Neural progenitor cell (in vitro differentiated cells): Measurements from ENCODE around the gene DENND11. TPM values are rescaled to one million over a fixed set of nuclear protein-coding genes. Genes with fewer than 3 reads are reported as not detected.

Experiments used
- DNase-seq: peaks from one replicate; pipeline ENCODE4 v3.0.0-alpha.2; 2016; ENCODE audit warnings: low spot score
- H2AFZ ChIP-seq: fragments of 200-600 bp; sonication (generic); replicated peaks from 2 replicates; pipeline ENCODE4 v1.6.1; 2016; ENCODE audit warnings: antibody characterized with exemption
- H3F3A ChIP-seq: fragments of 200-600 bp; sonication (generic); 2 replicates; pipeline ENCODE4 v1.6.1; 2016; ENCODE audit warnings: antibody characterized with exemption, low read depth
- H3K27ac ChIP-seq: fragments of 200-600 bp; sonication (generic); 2 replicates; pipeline ENCODE4 v1.5.1; 2016; ENCODE audit warnings: mild to moderate bottlenecking
- H3K27me3 ChIP-seq: fragments of 200-600 bp; sonication (generic); 2 replicates; pipeline ENCODE4 v1.6.1; 2016; ENCODE audit warnings: mild to moderate bottlenecking, moderate library complexity
- H3K36me3 ChIP-seq: fragments of 200-600 bp; sonication (generic); 2 replicates; pipeline ENCODE4 v1.5.1; 2016
- H3K4me1 ChIP-seq: fragments of 200-600 bp; sonication (generic); 2 replicates; pipeline ENCODE4 v1.6.1; 2016; ENCODE audit warnings: mixed run types
- H3K4me2 ChIP-seq: fragments of 200-600 bp; sonication (generic); 2 replicates; pipeline ENCODE4 v1.6.1; 2016
- H3K4me3 ChIP-seq: fragments of 200-600 bp; sonication (generic); 2 replicates; pipeline ENCODE4 v1.5.1; 2016
- H3K79me2 ChIP-seq: fragments of 200-600 bp; sonication (generic); 2 replicates; pipeline ENCODE4 v1.6.1; 2016; ENCODE audit warnings: low read depth
- H3K9ac ChIP-seq: fragments of 200-600 bp; sonication (generic); 2 replicates; pipeline ENCODE4 v1.6.1; 2016
- H3K9me3 ChIP-seq: fragments of 200-600 bp; sonication (generic); 2 replicates; pipeline ENCODE4 v1.5.1; 2016; ENCODE audit warnings: low read depth
- H4K20me1 ChIP-seq: fragments of 200-600 bp; sonication (generic); 2 replicates; pipeline ENCODE4 v1.6.1; 2016; ENCODE audit warnings: low read depth
- H3K27ac Mint-ChIP-seq: 3 replicates; pipeline ENCODE4 v1.8.0; 2021; ENCODE audit warnings: mixed read lengths
- H3K27me3 Mint-ChIP-seq: 2 replicates; pipeline ENCODE4 v1.8.0; 2022; ENCODE audit warnings: low read depth, mild to moderate bottlenecking, inconsistent platforms, moderate library complexity, mixed read lengths; ENCODE audit not compliant: insufficient read depth
- H3K36me3 Mint-ChIP-seq: 3 replicates; pipeline ENCODE4 v1.8.0; 2021; ENCODE audit warnings: mixed read lengths
- H3K4me1 Mint-ChIP-seq: 3 replicates; pipeline ENCODE4 v1.8.0; 2021; ENCODE audit warnings: mixed read lengths
- H3K4me3 Mint-ChIP-seq: 3 replicates; pipeline ENCODE4 v1.8.0; 2021; ENCODE audit warnings: mild to moderate bottlenecking, moderate library complexity, mixed read lengths
- H3K9me3 Mint-ChIP-seq: 3 replicates; pipeline ENCODE4 v1.8.0; 2020; ENCODE audit warnings: mixed read lengths
- EZH2 ChIP-seq: fragments of 200-600 bp; sonication (generic); IDR thresholded peaks from 2 replicates; pipeline ENCODE4 v1.6.1; 2017; ENCODE audit warnings: antibody characterized with exemption, mild to moderate bottlenecking, moderate library complexity
- EZH2phosphoT487 ChIP-seq: fragments of 200-600 bp; sonication (generic); IDR thresholded peaks from 2 replicates; pipeline ENCODE4 v1.6.1; 2017; ENCODE audit warnings: antibody characterized with exemption
- total RNA-seq: library from RNA; depleted of rRNA; stranded (reverse); fragments of >200 nt; gene quantifications from 2 replicates; pipeline ENCODE4 v1.2.3, GENCODE V29; 2015; ENCODE audit warnings: low replicate concordance
- TF ChIP-seq, protein P1 (sequence below): fragments of 200-600 bp; sonication (generic); IDR thresholded peaks from 2 replicates; pipeline ENCODE4 v1.5.1; 2017; ENCODE audit warnings: antibody characterized with exemption, mild to moderate bottlenecking

The DENND11 gene
- total RNA-seq, 1 donor from 2014 or later: 23.5 TPM

DNA sequence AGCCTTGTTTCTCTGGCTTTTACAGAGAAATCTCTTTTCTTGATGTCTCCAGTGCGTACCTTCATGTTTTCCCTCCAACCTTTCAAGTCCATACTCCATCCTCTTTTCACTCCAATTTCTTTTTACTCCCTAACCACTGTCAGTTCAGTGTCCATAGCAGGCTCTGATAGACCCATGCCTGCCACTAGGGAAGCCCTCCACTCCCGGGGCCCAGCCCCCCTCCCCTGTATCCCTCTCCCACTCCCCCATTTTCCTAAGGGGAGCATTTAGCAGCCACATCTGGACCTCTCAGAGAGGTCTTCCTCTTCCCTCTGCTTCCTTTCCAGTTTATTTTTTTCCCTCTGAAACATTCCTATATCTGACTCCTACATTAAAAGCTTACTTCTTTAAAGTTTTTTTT lies 33.1 kb downstream of the DENND11 start:
- Mint-ChIP-seq H3K27me3 (peaks cover 2% of the 10 kb centered on the region), H3K4me3 (no peak overlapping the region), H3K27ac (peak overlapping the region; percentile 83), H3K9me3 (peaks cover 6% of the 10 kb centered on the region), H3K36me3 (peaks cover 43% of the 10 kb centered on the region), H3K4me1 (peaks cover 7% of the 10 kb centered on the region)
- peaks cover 6% of the 10 kb centered on the region for H3F3A ChIP-seq
- H3K27me3 ChIP-seq: no peaks in the 10 kb centered on the region
- H3K4me2 ChIP-seq: no peak overlapping the region
- H4K20me1 ChIP-seq: no peaks in the 10 kb centered on the region
- no peak for TF ChIP-seq EZH2phosphoT487
- TF ChIP-seq, protein P1, sequence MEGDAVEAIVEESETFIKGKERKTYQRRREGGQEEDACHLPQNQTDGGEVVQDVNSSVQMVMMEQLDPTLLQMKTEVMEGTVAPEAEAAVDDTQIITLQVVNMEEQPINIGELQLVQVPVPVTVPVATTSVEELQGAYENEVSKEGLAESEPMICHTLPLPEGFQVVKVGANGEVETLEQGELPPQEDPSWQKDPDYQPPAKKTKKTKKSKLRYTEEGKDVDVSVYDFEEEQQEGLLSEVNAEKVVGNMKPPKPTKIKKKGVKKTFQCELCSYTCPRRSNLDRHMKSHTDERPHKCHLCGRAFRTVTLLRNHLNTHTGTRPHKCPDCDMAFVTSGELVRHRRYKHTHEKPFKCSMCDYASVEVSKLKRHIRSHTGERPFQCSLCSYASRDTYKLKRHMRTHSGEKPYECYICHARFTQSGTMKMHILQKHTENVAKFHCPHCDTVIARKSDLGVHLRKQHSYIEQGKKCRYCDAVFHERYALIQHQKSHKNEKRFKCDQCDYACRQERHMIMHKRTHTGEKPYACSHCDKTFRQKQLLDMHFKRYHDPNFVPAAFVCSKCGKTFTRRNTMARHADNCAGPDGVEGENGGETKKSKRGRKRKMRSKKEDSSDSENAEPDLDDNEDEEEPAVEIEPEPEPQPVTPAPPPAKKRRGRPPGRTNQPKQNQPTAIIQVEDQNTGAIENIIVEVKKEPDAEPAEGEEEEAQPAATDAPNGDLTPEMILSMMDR: no peak
- TF ChIP-seq EZH2: no peak
- H3K9me3 ChIP-seq: no peaks in the 10 kb centered on the region
- no peaks in the 10 kb centered on the region for H3K36me3 ChIP-seq
- no peak overlapping the region for H3K4me3 ChIP-seq
- H3K9ac ChIP-seq: no peak overlapping the region
- no peak overlapping the region for H3K27ac ChIP-seq
- DNase-seq: no peak
- H2AFZ ChIP-seq: no peak overlapping the region
- H3K4me1 ChIP-seq: peaks cover 6% of the 10 kb centered on the region
- no peaks in the 10 kb centered on the region for H3K79me2 ChIP-seq

DNA sequence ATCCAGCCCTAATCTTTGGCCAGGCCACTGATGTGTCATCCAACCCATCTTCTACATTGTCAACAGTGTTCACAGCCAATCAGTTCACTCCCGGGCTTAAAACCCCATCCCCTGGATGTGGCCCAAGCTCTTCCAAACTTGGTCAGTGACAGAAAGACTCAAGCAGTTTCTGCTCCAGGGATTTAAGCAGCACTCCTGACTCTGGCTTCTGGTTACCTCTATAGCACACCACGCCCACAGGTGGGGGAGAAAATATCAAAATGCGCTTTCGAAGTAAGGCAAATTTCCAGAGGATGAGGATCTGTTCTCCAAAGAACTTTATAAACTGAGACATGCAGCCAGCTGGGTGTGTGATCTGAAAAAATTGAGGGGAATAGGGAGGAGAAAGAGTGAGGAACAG lies 35.9 kb downstream of the DENND11 start:
- no peak overlapping the region for H3K9ac ChIP-seq
- no peaks in the 10 kb centered on the region for H4K20me1 ChIP-seq
- Mint-ChIP-seq H3K27ac (peak overlapping the region; percentile 1), H3K4me3 (no peak overlapping the region), H3K9me3 (no peaks in the 10 kb centered on the region), H3K36me3 (peaks cover 44% of the 10 kb centered on the region), H3K4me1 (no peaks in the 10 kb centered on the region), H3K27me3 (peaks cover 2% of the 10 kb centered on the region)
- no peaks in the 10 kb centered on the region for H3K4me1 ChIP-seq
- H3K27ac ChIP-seq: no peak overlapping the region
- no peaks in the 10 kb centered on the region for H3K27me3 ChIP-seq
- no peaks in the 10 kb centered on the region for H3F3A ChIP-seq
- H3K79me2 ChIP-seq: no peaks in the 10 kb centered on the region
- no peaks in the 10 kb centered on the region for H3K9me3 ChIP-seq
- TF ChIP-seq EZH2phosphoT487: no peak
- no peak for TF ChIP-seq EZH2
- TF ChIP-seq, protein P1: no peak
- no peak overlapping the region for H3K4me2 ChIP-seq
- H3K4me3 ChIP-seq: no peak overlapping the region
- no peak for DNase-seq
- H2AFZ ChIP-seq: no peak overlapping the region
- H3K36me3 ChIP-seq: no peaks in the 10 kb centered on the region

DNA sequence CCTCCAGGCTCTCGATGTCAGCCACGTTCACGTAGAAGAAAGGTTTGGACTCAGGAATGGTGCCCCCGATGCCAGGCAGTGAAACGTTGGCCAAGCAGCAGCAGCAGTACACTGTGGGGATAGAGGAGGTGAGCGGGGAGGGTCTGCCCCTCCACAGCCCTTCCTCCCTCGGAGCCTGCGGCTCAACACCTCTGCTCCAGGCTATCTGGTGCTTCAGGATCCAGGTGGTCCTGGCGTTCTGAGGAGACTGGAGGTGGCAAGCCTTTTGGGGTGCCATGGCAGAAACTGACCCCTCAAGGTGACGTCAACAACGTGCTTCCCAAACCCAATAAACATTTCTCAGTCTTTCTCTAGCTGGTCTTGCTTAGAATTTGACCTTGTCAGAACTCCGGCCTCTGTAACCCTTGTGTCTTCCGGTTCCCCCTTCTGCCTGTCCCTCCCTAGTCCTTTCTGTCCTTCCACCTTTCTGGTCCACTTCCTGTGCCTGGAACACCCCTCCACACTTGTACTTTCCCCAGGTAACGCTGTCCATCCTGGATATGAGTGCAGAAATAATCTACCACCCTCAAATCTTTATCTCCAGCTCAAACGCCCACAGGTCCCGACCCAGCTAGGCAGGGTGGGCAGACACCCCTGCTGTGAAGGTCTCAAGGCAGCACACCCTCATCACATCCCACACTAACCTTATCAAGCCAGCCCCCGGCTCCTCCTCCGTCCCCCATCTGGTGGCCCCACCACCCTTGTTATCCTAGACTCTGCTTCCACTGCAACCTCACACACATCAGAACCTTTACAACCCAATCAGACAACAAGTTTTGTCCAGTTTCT lies 36.5 kb downstream of the DENND11 start:
- Mint-ChIP-seq H3K36me3 (peaks cover 46% of the 10 kb centered on the region), H3K4me3 (no peak overlapping the region), H3K27ac (peak overlapping the region; percentile 1), H3K4me1 (no peaks in the 10 kb centered on the region), H3K9me3 (no peaks in the 10 kb centered on the region), H3K27me3 (peaks cover 4% of the 10 kb centered on the region)
- H3K4me1 ChIP-seq: no peaks in the 10 kb centered on the region
- no peak overlapping the region for H3K27ac ChIP-seq
- no peaks in the 10 kb centered on the region for H3F3A ChIP-seq
- no peak overlapping the region for H2AFZ ChIP-seq
- H4K20me1 ChIP-seq: no peaks in the 10 kb centered on the region
- no peak overlapping the region for H3K9ac ChIP-seq
- DNase-seq: no peak
- no peak overlapping the region for H3K4me2 ChIP-seq
- no peaks in the 10 kb centered on the region for H3K27me3 ChIP-seq
- TF ChIP-seq EZH2: no peak
- TF ChIP-seq, protein P1: no peak
- TF ChIP-seq EZH2phosphoT487: no peak
- no peaks in the 10 kb centered on the region for H3K79me2 ChIP-seq
- no peak overlapping the region for H3K4me3 ChIP-seq
- H3K9me3 ChIP-seq: no peaks in the 10 kb centered on the region
- H3K36me3 ChIP-seq: no peaks in the 10 kb centered on the region
